Sciatic nerve (tissue), 2 donors: ENCODE results near the gene FAM13C. TPM values are rescaled to one million over a fixed set of nuclear protein-coding genes. Genes with fewer than 3 reads are reported as not detected.

ENCODE experiments used
- ATAC-seq: fragments of 200-7000 bp; cut with Tn5 transposase; one replicate; pipeline ENCODE4 v1.9.1; 2020; ENCODE audit warnings: mild to moderate bottlenecking, moderate library complexity
- DNase-seq: peaks from one replicate; pipeline ENCODE4 v3.0.0-alpha.2; 2020; ENCODE audit warnings: low spot score
- intact Hi-C: fragments of 100-400 bp; cut with DNase I; formaldehyde crosslinking; loops from one replicate; pipeline ENCODE4 v1.14.2; 2022
- total RNA-seq: library from RNA; stranded (reverse); fragmentation: NEBNext Ultra II Directional; extraction: Animal tissue kit (Norgen Biotek cat#: 25700); gene quantifications from one replicate; pipeline ENCODE4 v1.2.1, GENCODE V29; 2021
- donor health status: DM: no; HTN: no; CAD: no.
- donor health status: DM: no; HTN: no; CAD: no.

FAM13C gene
- total RNA-seq, 1 donor from 2014 or later, result 25.0 TPM

- intact Hi-C loops, result no loop called here
- ATAC-seq, result no peak
These were observed 76.5 kb downstream of the FAM13C start for GRCh38 chr10:59285848-59286247.

GRCh38 chr10:59285073-59285472 lies 77.3 kb downstream of the FAM13C start:
- no peak for ATAC-seq
- DNase-seq, result no peak
- intact Hi-C loops, result no loop called here

More at GRCh38 chr10:59285848-59286247, 76.5 kb downstream of the FAM13C start:
- DNase-seq, result no peak

GRCh38 chr10:59284118-59284975 lies 78.0 kb downstream of the FAM13C start:
- ATAC-seq (peak; percentile 30), DNase-seq (no peak)
- intact Hi-C loops, result no loop called here

- intact Hi-C loops, result no loop called here
- DNase-seq (no peak), ATAC-seq (no peak)
These were observed 78.8 kb downstream of the FAM13C start for GRCh38 chr10:59283456-59284091.

GRCh38 chr10:59281861-59282260 lies 80.5 kb downstream of the FAM13C start:
- DNase-seq, result no peak
- no peak for ATAC-seq
- intact Hi-C loops, result no loop called here

- intact Hi-C loops, result no loop called here
- no peak for DNase-seq
These were observed 82.3 kb downstream of the FAM13C start for GRCh38 chr10:59279991-59280505.

GRCh38 chr10:59279476-59279875 lies 82.9 kb downstream of the FAM13C start:
- DNase-seq (no peak), ATAC-seq (no peak)
- intact Hi-C loops, result no loop called here

More at GRCh38 chr10:59279991-59280505, 82.3 kb downstream of the FAM13C start:
- no peak for ATAC-seq

- intact Hi-C loops, result no loop called here
- DNase-seq (no peak), ATAC-seq (no peak)
These were observed 85.4 kb downstream of the FAM13C start for GRCh38 chr10:59276919-59277318.

- ATAC-seq, result no peak
- DNase-seq, result no peak
- intact Hi-C loops, result no loop called here
These were observed 86.2 kb downstream of the FAM13C start for GRCh38 chr10:59276133-59276532.

GRCh38 chr10:59273445-59273844 lies 88.9 kb downstream of the FAM13C start:
- intact Hi-C loops, result no loop called here
- no peak for ATAC-seq
- no peak for DNase-seq

- ATAC-seq (no peak), DNase-seq (no peak)
- intact Hi-C loops, result no loop called here
These were observed 90.3 kb downstream of the FAM13C start for GRCh38 chr10:59272061-59272460.

GRCh38 chr10:59271160-59271559 lies 91.2 kb downstream of the FAM13C start:
- intact Hi-C loops, result no loop called here
- no peak for ATAC-seq
- DNase-seq, result no peak

- ATAC-seq (no peak), DNase-seq (no peak)
- intact Hi-C loops, result no loop called here
These were observed 91.9 kb downstream of the FAM13C start for GRCh38 chr10:59270492-59270891.

GRCh38 chr10:59269651-59270050 lies 92.7 kb downstream of the FAM13C start:
- ATAC-seq (no peak), DNase-seq (no peak)
- intact Hi-C loops, result no loop called here

- intact Hi-C loops, result no loop called here
- DNase-seq (no peak), ATAC-seq (no peak)
These were observed 93.9 kb downstream of the FAM13C start for GRCh38 chr10:59268460-59268859.

- intact Hi-C loops, result no loop called here
- ATAC-seq (no peak), DNase-seq (no peak)
These were observed 96.0 kb downstream of the FAM13C start for GRCh38 chr10:59266321-59266720.

- no peak for ATAC-seq
- intact Hi-C loops, result no loop called here
- no peak for DNase-seq
These were observed 97.2 kb downstream of the FAM13C start for GRCh38 chr10:59265141-59265540.

GRCh38 chr10:59258890-59259289 lies 103.5 kb downstream of the FAM13C start:
- DNase-seq (no peak), ATAC-seq (no peak)
- intact Hi-C loops, result no loop called here

GRCh38 chr10:59257224-59257623 lies 105.1 kb downstream of the FAM13C start:
- no peak for ATAC-seq
- intact Hi-C loops, result no loop called here
- no peak for DNase-seq

- DNase-seq, result no peak
- intact Hi-C loops, result no loop called here
- ATAC-seq, result no peak
These were observed 106.9 kb downstream of the FAM13C start for GRCh38 chr10:59255463-59255862.
